MM.1S (cell line): ENCODE data around the gene RNF187.

Source experiments
- CTCF ChIP-seq: fragments of 300-600 bp; sonication (generic); IDR thresholded peaks from 2 replicates; pipeline ENCODE4 v1.5.1; 2016; ENCODE audit warnings: antibody characterized with exemption, low read length, mixed read lengths
- EZH2 ChIP-seq: fragments of 300-600 bp; sonication (generic); optimal IDR thresholded peaks from 2 replicates; pipeline ENCODE3; 2017; ENCODE audit warnings: low read depth, mild to moderate bottlenecking, antibody characterized with exemption, low read length, mixed read lengths

DNA sequence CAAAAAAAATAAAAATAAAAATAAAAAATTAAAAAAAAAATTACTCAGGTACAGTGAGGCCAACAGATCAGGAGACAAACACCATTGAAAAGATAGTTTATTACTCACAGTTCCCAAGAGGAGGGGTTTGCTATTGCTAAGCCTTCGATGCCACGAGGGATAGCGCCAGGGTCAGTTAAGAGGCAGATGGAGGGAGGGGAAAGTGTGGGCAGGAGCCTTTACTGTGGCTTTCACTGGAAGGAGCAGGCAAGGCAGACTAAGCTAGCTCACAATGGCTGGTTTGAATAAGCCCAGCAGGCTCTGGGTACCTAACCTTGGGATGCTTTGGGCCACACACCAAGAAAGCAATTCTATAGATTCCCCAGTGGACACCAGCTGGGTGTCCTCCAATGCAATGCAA is 12.7 kb upstream of the RNF187 start:
- TF ChIP-seq EZH2 (no peak), CTCF (no peak)
